Panc1 (cell line): ENCODE data around the gene PRRT1B.

Experiments
- CTCF ChIP-seq: fragments of 450-650 bp; IDR thresholded peaks from 2 replicates; pipeline ENCODE4 v1.5.1; 2017; ENCODE audit warnings: mild to moderate bottlenecking
- POLR2AphosphoS5 ChIP-seq: IDR thresholded peaks from 2 replicates; pipeline ENCODE4 v1.6.1; 2012; ENCODE audit warnings: mild to moderate bottlenecking, low read depth, low read length, moderate library complexity

- no peak for TF ChIP-seq CTCF
- no peak for TF ChIP-seq POLR2AphosphoS5
These were observed 30.9 kb downstream of the PRRT1B start for GRCh38 chr9:131575946-131576853.
